HFFc6 (cell line): ENCODE results near the gene OSBPL8. TPM values are rescaled to one million over a fixed set of nuclear protein-coding genes. Genes with fewer than 3 reads are reported as not detected.

Experiments used
- DNase-seq: peaks from one replicate; pipeline ENCODE4 v3.0.0-alpha.2; 2018
- H3K27ac Mint-ChIP-seq: 2 replicates; pipeline ENCODE4 v1.8.0; 2020; ENCODE audit warnings: mild to moderate bottlenecking, mixed read lengths
- H3K27me3 Mint-ChIP-seq: 2 replicates; pipeline ENCODE4 v1.8.0; 2021; ENCODE audit warnings: mild to moderate bottlenecking, moderate library complexity, mixed read lengths; ENCODE audit not compliant: insufficient read depth
- H3K36me3 Mint-ChIP-seq: 2 replicates; pipeline ENCODE4 v1.8.0; 2021; ENCODE audit warnings: low read depth, mixed read lengths
- H3K4me1 Mint-ChIP-seq: 2 replicates; pipeline ENCODE4 v1.8.0; 2020; ENCODE audit warnings: low read depth, mixed read lengths
- H3K4me3 Mint-ChIP-seq: 2 replicates; pipeline ENCODE4 v1.8.0; 2020; ENCODE audit warnings: mild to moderate bottlenecking, moderate library complexity, mixed read lengths
- H3K9me3 Mint-ChIP-seq: 2 replicates; pipeline ENCODE4 v1.8.0; 2020; ENCODE audit warnings: mild to moderate bottlenecking, mixed read lengths
- total RNA-seq, 6 experiments: library from RNA; stranded (reverse); fragmentation: NEBNext Ultra II Directional; extraction: Animal tissue kit (Norgen Biotek cat#: 25700); gene quantifications; 2 replicates in 1 of 6; 3 replicates in 5 of 6; pipeline ENCODE4 v1.2.3, GENCODE V29; 2021
- TF ChIP-seq, protein P1 (sequence below): fragments of 200-600 bp; sonication (generic); IDR thresholded peaks from 2 replicates; pipeline ENCODE4 v1.5.0; 2021; ENCODE audit warnings: antibody characterized with exemption, mild to moderate bottlenecking

OSBPL8 gene
- total RNA-seq, 6 experiments from 2014 or later = 66.8 to 77.8 (median 71.1) TPM

DNA sequence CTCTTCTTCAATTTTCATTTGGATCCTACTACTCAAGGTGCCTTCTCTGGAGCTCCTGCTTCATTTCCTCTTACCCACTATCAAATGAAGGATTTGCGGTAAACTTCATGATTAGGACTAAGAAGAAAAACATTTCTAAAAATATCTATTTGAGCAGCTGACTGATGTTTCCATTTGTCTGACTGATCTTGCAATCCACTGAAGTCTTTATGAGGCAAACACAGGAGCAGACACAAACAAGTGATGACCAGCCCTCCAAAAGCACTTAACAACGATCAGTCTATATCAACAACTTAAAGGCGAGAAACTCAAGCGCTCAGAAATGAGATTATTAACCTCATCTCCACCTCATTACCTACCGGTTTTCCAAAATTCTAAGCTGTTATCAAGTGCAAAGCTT, 26.2 kb downstream of the OSBPL8 start:
- Mint-ChIP-seq H3K4me3 (no peak overlapping the region), H3K9me3 (no peaks in the 10 kb centered on the region), H3K4me1 (peaks cover 33% of the 10 kb centered on the region), H3K27me3 (no peaks in the 10 kb centered on the region), H3K27ac (no peak overlapping the region), H3K36me3 (peaks cover 11% of the 10 kb centered on the region)
- TF ChIP-seq, protein P1, sequence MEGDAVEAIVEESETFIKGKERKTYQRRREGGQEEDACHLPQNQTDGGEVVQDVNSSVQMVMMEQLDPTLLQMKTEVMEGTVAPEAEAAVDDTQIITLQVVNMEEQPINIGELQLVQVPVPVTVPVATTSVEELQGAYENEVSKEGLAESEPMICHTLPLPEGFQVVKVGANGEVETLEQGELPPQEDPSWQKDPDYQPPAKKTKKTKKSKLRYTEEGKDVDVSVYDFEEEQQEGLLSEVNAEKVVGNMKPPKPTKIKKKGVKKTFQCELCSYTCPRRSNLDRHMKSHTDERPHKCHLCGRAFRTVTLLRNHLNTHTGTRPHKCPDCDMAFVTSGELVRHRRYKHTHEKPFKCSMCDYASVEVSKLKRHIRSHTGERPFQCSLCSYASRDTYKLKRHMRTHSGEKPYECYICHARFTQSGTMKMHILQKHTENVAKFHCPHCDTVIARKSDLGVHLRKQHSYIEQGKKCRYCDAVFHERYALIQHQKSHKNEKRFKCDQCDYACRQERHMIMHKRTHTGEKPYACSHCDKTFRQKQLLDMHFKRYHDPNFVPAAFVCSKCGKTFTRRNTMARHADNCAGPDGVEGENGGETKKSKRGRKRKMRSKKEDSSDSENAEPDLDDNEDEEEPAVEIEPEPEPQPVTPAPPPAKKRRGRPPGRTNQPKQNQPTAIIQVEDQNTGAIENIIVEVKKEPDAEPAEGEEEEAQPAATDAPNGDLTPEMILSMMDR = no peak
- DNase-seq = no peak

DNA sequence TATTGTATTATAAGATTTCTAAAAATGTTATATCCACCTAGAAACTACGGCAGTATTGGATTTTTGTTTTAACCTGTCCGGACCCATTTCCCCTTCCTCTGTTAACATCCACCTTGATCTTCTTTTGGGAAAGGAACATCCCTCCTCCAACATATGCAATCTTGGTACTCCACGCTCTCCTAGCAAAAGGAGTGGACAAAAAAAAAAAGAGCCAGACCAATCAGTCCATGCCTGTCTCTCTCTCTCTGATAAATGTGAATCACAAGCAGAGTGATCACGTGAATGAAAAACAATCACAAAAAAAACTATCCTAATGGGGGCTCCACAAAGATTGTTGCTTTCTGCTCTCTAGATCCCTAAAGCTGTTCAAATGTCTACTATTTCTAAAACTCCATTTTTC, 27.1 kb downstream of the OSBPL8 start:
- DNase-seq = no peak
- no peaks in the 10 kb centered on the region; the same call in 1 of the 2 replicates for H3K27me3 Mint-ChIP-seq
- H3K4me3 Mint-ChIP-seq = no peak overlapping the region
- TF ChIP-seq, protein P1 = no peak
- peaks cover 33% of the 10 kb centered on the region for H3K4me1 Mint-ChIP-seq
- no peaks in the 10 kb centered on the region for H3K9me3 Mint-ChIP-seq
- H3K36me3 Mint-ChIP-seq = peaks cover 11% of the 10 kb centered on the region
- no peak overlapping the region for H3K27ac Mint-ChIP-seq

DNA sequence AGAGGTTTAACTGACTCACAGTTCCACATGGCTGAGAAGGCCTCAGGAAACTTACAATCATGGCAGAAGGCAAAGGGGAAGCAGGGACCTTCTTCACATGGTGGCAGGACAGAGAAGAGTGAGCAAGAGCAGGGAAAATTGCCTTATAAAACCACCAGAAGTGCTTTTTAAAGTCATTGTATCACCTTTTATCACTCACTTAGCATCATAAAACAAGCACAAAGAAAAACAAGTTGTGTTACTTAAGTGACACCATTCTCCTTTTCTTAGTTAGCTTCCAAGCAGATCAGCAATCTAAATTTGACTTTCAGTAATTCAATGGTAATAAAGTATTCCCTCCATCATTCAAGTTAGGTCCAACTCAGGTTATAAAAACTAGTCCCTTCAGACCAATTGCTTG, 28.5 kb downstream of the OSBPL8 start:
- no peak for DNase-seq
- Mint-ChIP-seq H3K4me1 (peaks cover 33% of the 10 kb centered on the region), H3K27me3 (no peaks in the 10 kb centered on the region; the same call in 1 of the 2 replicates), H3K27ac (peak overlapping the region; percentile 17; the same call in 1 of the 2 replicates), H3K4me3 (no peak overlapping the region), H3K36me3 (peaks cover 11% of the 10 kb centered on the region), H3K9me3 (no peaks in the 10 kb centered on the region)
- TF ChIP-seq, protein P1 = no peak

DNA sequence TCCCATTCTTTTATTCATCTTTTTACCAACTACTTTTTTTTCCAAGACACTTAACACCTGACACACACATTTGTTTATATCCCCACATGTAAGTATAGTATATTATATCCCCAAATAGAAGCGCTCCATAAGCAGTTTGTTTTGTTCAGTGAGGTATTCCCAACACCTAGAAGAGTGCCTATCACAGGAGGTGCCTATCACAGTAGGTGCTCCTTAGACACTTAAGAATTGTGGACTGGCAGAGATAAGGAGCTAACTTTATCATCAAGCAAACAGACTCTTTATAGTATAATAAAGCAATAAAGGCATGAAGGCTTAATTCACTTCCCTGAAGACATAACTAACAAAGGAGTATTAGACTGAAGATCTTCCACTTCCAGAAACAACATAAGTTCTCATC, 29.1 kb downstream of the OSBPL8 start:
- Mint-ChIP-seq H3K27me3 (no peaks in the 10 kb centered on the region; the same call in 1 of the 2 replicates), H3K4me1 (peaks cover 33% of the 10 kb centered on the region), H3K4me3 (no peak overlapping the region), H3K9me3 (no peaks in the 10 kb centered on the region), H3K36me3 (peaks cover 6% of the 10 kb centered on the region), H3K27ac (no peak overlapping the region)
- TF ChIP-seq, protein P1 = no peak
- DNase-seq = no peak

DNA sequence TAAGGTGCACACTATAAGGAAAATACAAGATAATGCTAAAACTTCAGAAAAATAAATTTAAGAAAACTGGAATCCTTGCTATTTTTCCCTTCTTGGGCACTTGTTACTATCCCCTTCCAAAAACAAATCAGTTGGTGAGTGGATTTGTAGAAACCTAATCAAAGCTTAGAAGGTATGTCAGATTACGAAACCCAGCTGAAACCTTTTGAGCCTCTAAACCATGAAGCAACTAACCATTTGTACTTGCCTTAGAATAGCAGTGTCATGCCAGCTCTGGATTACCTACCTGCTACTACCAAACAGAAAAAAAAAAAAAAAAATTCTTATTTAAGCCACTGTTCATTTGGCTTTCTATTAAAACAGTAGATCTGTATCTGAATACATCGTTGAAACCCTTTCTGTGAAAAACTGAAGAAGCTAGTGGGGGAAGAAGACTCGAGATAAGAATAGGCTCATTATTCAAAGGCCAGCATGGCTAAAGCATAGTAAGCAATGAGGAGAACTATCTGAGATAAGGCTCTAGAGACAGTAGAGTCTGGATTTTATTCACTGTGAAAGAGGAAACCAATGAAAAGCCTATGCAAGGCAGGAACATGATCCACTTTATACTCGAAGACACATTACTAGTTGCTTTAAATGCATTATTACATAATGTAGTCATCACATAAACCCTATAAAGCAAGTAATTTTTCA, 30.2 kb downstream of the OSBPL8 start:
- Mint-ChIP-seq H3K4me1 (peaks cover 31% of the 10 kb centered on the region), H3K9me3 (no peaks in the 10 kb centered on the region), H3K4me3 (no peak overlapping the region), H3K27me3 (no peaks in the 10 kb centered on the region; the same call in 1 of the 2 replicates), H3K36me3 (peaks cover 2% of the 10 kb centered on the region; the same call in 1 of the 2 replicates), H3K27ac (no peak overlapping the region)
- TF ChIP-seq, protein P1 = no peak
- DNase-seq = no peak
